NCI-H187 (cell line): ENCODE measurements around the gene STIMATE.

Experiments
- DNase-seq, 2 experiments: peaks; one replicate each; lab custom pipeline; 2025; lab: John Stamatoyannopoulos, UW

The STIMATE gene

GRCh38 chr3:52866427-52866826, 30.9 kb downstream of the STIMATE start:
- DNase-seq: no peak

- no peak for DNase-seq
Observed at GRCh38 chr3:52865994-52866393, 31.4 kb downstream of the STIMATE start.

- no peak for DNase-seq
Observed at GRCh38 chr3:52860424-52860768, 37.0 kb downstream of the STIMATE start.

- DNase-seq: no peak
Observed at GRCh38 chr3:52859686-52860423, 37.5 kb downstream of the STIMATE start.

GRCh38 chr3:52857864-52858263, 39.5 kb downstream of the STIMATE start:
- DNase-seq: no peak

GRCh38 chr3:52857133-52857532, 40.2 kb downstream of the STIMATE start:
- DNase-seq: no peak

GRCh38 chr3:52856666-52857065, 40.7 kb downstream of the STIMATE start:
- DNase-seq: no peak

- DNase-seq: no peak
Observed at GRCh38 chr3:52854013-52854412, 43.3 kb downstream of the STIMATE start.

- no peak for DNase-seq
Observed at GRCh38 chr3:52852419-52852818, 44.9 kb downstream of the STIMATE start.

GRCh38 chr3:52851348-52851747, 46.0 kb downstream of the STIMATE start:
- no peak for DNase-seq

GRCh38 chr3:52849656-52850055, 47.7 kb downstream of the STIMATE start:
- DNase-seq: no peak

GRCh38 chr3:52848617-52849016, 48.7 kb downstream of the STIMATE start:
- DNase-seq: no peak

- DNase-seq: no peak
Observed at GRCh38 chr3:52847726-52848125, 49.6 kb downstream of the STIMATE start.

GRCh38 chr3:52847241-52847640, 50.1 kb downstream of the STIMATE start:
- DNase-seq: no peak

- DNase-seq: no peak
Observed at GRCh38 chr3:52846432-52846965, 50.8 kb downstream of the STIMATE start.

GRCh38 chr3:52845691-52846431, 51.5 kb downstream of the STIMATE start:
- DNase-seq: no peak

GRCh38 chr3:52845157-52845556, 52.2 kb downstream of the STIMATE start:
- DNase-seq: no peak

- DNase-seq: no peak
Observed at GRCh38 chr3:52844290-52844975, 52.9 kb downstream of the STIMATE start.

- DNase-seq: no peak
Observed at GRCh38 chr3:52843881-52844280, 53.5 kb downstream of the STIMATE start.

GRCh38 chr3:52843108-52843865, 54.1 kb downstream of the STIMATE start:
- DNase-seq: no peak

- no peak for DNase-seq
Observed at GRCh38 chr3:52842424-52842823, 54.9 kb downstream of the STIMATE start.

GRCh38 chr3:52841981-52842340, 55.4 kb downstream of the STIMATE start:
- DNase-seq: no peak
